Measurements from ENCODE around the gene RPTOR.

GRCh38 chr17:80683625-80684104 is 139.0 kb downstream of the RPTOR start:
- TF ChIP-seq CTCF (IDR thresholded peaks at IDR 0.05; ENCODE audit: low read length) (no peak), EZH2 (IDR thresholded peaks at IDR 0.05; ENCODE audit: borderline replicate concordance, low read length) (no peak)

Data from OCI-LY1 (cell line).